Left renal cortex interstitium (tissue), 4 donors: ENCODE measurements around the gene NFATC2. TPM values are rescaled to one million over a fixed set of nuclear protein-coding genes. Genes with fewer than 3 reads are reported as not detected.

Source experiments
- DNase-seq, 4 donors: peaks; one replicate each; pipeline ENCODE4 v3.0.0-alpha.2; 2013; ENCODE audit warnings: low read depth in 4 of 4, low spot score in 2 of 4, missing footprints in 1 of 4
- polyA plus RNA-seq, 4 donors: library from polyadenylated mRNA; unstranded; fragments of 120-200 nt; gene quantifications; one replicate each; pipeline ENCODE4 v1.2.1, GENCODE V29; 2013; ENCODE audit not compliant: insufficient read length in 4 of 4

The NFATC2 gene
- polyA plus RNA-seq, 4 donors, result 1.4 to 2.2 (median 2.0) TPM

DNA sequence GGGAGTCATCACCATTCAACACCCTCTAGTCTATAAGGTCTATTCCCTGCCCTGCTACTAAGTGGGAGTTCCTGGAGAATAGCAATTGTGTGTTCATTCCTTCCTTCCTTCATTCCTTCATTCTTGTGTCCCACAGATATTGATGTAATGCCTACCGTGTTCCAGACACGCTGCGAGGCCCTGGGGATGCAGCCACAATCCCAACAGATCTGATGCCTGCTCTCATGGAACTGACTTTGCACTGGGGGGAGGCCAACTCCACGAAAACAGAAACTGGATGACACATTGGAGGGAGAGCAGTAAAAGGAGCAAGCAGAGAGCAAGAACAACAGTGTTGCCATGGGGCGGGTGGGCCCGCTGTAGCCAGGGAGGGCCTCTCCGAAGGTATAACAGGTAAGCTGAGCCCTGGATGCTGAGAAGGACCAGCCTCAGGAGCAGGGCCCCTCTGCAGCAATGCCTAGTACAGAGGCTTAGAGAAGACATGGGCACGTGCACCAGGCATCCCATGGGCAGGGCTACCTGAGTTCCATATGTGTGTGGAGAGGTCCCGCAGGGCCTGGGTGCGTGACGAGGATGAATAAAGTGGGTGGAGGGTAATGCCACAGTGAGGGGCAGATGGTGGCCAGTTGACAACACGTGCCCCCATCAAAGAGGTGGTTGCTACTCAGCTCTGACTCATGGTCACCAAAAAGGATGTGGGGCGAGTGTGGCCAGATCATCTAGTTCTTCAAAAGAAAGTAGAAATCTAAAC lies 173.9 kb downstream of the NFATC2 start:
- no peak for DNase-seq

DNA sequence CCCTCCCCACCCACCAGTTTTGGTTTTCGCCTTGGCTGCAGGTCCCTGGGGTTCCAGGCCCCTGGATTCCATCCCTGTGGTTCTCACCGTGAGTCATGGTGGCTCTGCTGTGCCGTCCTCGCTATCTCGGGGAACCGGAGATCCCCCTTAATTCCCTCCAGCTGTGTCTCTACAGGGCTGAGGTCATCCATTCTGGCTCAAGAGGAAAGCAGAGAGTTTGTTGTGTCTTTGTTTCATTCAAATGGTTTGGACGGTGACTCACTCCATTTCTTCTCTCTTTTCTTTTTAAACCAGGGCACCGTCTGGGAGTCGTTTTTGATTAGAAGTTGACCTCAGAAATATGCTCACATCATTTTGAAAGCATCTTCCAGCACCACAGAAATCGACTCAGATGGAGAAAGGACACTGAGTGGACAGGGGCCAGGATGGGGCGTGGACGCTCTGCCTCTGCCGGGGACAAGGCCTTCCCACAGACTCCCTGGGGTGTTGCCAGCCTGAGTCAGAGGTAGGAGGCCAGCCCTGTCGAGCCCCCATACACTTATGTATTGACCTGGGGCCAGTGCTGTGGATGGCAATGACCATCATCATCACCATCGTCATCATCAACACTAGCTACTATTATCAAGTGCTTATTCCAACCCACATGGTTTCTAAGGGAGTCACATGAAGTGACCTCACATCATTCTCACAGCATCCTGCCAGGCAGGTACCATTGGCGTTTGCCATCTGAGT lies 176.2 kb downstream of the NFATC2 start:
- no peak for DNase-seq

DNA sequence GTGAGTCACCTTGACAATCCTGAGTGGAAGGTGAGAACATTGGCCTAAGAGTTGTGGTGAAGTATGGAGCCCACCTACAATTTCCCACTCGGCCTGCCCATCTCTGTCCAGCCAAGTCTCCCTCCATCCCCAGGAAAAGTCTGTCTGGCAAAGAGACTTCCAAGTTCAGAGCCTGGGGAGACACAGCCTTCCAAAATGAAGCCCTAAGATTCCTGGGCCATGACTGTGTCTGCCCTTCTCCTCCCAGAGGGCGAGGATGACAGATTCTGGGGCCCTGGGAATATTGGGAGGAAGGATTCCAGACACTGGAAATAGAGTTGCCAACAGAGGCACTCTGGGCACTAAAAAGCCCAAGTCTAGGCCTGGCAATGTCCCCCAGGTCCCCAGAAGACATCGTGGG lies 176.8 kb downstream of the NFATC2 start:
- no peak for DNase-seq

DNA sequence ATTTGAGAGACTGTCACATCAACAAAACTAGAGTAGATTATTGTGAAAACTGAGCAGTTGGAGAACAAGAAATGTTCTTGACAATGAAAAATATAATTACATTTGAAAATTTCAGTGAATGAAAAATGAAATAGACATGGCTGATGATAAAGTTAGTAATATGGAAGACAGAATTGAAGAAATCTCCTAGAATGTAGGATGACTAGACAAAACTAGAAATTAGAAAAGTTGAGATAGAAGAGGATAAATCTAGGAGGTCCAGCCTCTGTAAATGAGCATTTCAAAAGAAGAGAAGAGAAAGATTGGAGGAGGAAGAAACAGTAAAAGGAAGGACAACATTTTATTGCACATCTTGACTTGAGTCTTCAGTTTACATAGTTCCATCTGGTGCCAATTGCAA lies 178.7 kb downstream of the NFATC2 start:
- DNase-seq, result no peak

DNA sequence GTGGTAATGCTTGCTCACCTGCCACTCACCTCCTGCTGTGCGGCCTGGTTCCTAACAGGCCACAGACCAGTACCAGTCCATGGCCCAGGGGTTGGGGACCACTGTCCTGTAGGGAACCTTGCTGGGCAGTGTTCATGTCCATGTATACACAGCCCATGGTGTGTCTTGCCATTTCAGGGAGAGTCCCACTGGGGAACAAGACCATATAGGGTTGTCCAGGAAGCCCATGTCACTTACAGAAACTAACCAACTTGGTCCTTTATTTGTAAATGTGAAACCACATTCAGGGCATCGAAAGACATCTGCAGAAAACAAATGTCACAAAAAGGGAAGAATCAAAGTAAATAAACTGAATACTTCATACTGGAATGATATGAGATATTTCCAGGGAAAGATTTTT lies 179.1 kb downstream of the NFATC2 start:
- no peak for DNase-seq

DNA sequence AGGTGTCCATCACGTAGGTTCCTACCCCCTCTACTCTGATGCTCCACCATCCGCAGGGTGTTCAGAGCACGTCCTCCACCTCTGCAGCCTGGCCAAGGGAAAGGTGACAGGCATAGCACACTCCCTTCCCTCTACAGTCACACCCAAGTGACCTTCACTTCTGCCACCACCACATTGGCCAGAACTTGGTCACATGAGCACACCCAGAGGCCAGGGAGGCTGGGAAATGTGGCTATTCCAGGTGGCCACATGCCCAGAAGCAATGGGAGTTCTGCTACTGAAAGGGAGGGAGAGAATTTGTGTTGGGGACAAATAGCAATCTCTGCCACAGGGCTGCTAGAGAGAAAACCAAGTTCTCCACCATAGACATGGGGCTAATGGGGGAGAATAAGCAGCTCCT lies 180.3 kb downstream of the NFATC2 start:
- no peak for DNase-seq

DNA sequence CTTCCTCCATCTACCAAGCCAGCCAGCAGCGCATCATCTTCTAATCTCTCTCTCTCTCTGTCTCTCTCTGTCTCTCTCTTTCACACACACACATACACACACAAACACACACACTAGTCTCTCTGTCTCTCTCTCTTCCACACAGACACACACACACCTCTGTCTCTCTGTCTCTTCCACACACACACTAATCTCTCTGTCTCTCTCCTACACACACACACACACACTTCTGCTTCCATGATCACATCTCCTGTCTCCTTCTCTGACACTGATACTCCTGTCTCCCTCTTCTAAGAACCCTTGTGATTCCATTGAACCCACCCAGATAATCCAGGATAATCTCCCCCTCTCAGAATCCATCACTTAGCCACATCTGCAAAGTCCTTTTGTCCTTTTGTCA lies 181.3 kb downstream of the NFATC2 start:
- DNase-seq, result no peak

DNA sequence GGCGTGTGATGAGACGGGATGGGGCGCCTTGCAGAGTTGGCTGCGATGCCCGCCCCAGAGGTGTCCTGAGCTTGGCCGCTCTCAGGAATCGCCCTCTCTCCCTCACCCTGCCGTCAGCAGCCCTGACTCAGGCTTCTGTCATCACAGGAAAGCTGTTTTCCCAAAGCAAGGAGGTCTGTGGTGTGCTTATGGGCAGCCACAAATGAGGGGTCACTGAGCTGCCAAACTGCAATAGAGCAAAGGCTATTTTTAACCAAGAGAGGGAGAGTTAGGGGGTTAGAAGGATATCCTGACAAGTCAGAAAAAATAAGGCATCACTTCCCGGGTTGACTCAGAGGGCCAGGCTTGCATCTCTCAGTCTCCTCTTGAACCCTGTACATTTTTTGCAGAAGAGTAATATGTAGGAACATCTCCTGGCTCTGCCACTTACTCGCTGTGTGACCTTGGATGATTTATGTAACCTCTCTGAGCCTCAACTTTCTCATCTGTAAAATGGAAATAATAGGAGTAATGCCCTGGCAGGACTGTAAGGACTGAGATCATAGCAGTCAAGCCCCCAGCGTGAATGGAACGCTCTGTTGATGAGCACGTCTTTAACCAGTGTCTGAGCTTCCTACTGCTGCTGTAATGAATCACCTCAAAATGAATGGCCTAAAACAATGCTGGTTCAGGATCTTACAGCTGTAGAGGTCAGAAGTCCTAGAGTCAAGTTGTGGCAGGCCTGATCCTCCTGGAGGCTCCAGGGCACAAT lies 181.9 kb downstream of the NFATC2 start:
- DNase-seq, result no peak

DNA sequence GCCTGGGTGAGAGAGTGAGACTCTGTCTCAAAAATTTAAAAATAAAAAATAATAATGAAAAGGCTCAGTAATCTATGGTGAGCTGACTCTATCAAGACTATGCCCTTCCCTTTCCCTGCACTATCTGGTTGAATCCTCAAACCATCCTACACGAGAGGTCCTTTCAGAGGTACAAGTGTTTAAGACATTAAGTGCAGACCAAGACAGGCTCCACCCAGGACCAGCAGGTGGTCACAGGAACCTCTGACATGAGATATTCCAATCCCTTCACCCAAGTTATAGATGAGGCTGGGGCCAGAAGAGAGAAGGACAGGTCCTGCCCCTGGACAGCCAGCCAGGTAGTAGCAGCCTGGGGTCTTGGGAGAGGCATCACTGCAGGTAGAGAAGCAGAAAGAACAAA lies 182.6 kb downstream of the NFATC2 start:
- DNase-seq, result no peak

DNA sequence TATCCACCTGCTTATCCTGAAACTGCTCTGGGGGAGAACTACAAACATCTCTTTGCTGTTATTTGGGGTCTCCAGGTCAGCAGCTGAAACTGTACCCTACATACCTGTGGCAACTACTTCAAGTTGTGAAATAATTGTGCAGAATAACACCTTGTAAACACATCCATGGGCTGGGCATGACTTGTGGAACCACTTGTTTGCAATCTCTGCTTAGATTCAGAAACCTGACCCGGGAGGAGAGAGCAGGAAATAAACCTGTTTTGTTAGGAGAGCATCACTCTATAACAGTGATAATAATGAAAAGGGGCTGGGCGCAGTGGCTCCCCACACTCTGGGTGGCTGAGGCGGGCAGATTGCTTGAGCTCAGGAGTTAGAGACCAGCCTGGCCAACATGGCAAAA lies 183.1 kb downstream of the NFATC2 start:
- DNase-seq, result no peak

DNA sequence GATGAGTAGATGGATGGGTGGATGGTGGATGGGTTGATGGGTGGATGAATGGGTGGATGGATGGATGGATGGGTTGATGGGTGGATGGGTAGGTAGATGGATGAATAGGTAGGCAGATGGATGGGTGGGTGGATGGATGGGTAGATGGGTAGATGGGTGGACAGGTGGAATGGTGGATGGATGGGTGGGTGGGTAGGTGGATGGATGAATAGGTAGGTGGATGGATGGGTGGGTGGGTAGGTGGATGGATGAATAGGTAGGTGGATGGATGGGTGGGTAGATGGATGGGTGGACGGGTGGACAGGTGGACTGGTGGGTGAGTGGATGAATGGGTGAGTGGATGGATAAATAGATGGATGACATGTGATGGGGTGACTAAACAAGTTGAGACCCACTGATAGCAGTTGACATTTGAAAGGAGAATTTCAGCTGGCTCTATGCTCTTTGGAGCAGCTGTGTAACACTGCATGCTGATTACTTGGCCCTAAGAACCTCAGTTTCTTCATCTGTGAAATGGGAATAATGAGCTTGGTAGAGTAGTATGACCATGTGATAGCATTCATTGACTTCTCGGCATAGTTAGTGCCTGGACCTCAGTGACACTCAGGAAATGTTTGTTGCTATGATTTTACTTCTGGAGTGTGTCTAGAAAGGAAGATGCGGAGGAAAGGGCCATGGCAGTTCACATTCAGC lies 184.3 kb downstream of the NFATC2 start:
- DNase-seq, result no peak

DNA sequence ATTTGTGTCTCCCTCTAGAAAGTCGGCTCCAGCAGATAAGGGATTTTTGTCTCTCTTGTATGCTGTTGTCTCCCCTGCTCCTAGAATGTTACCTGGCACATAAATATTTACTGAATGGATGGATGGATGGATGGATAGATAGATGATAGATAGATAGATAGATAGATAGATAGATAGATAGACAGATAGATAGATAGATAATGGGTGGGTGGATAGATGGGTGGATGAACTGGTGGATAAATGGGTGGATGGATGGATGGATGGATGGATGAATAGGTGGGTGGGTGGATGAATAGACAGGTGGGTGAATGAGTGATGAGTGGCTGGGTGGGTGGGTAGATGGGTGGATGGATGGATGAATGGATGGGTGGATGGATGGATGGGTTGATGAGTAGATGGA lies 185.0 kb downstream of the NFATC2 start:
- DNase-seq, result no peak

DNA sequence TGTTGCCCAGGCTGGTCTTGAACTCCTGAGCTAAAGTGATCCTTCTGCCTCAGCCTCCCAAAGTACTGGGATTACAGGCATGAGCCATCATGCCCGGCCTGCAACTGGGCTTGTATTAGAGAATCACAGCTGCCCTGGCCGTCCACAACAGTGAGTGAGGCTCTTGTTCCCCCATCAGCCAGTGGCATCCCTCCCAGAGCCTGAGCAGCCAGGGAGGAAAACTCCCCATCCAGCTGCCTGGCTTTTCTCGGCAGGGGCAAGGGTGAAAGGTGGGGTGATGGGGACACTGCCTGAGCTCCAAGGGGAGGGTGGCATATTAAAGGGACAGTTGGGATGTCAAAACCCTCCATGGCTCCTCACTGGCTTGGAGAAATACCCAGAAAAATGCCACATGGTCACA lies 185.6 kb downstream of the NFATC2 start:
- no peak for DNase-seq

DNA sequence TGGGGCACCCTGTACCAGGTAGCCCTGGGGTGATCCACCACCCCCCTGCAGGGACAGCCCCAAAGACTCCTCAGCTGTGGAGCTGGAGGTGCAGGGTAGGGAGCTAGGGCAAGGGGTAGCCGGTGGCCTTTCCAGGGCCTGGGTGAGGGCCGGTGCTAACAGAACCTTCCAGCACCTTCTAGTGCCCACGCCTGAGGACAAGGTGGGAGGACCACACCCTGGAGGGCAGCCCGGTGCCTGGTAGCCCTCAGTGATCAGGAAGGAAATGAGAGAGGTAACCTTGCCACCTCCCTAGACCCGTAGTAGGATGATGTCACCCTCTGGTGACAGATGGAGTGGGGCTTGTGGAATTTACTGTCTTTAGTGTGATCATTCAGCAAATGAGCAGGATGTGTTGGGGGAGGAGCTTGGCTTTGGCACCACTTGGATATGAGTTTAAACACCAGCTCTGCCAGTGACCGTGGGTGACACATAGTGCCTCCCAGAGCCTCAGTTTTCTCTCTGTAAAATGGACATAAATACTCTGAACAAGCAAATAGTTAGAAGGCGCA lies 187.7 kb downstream of the NFATC2 start:
- no peak for DNase-seq

DNA sequence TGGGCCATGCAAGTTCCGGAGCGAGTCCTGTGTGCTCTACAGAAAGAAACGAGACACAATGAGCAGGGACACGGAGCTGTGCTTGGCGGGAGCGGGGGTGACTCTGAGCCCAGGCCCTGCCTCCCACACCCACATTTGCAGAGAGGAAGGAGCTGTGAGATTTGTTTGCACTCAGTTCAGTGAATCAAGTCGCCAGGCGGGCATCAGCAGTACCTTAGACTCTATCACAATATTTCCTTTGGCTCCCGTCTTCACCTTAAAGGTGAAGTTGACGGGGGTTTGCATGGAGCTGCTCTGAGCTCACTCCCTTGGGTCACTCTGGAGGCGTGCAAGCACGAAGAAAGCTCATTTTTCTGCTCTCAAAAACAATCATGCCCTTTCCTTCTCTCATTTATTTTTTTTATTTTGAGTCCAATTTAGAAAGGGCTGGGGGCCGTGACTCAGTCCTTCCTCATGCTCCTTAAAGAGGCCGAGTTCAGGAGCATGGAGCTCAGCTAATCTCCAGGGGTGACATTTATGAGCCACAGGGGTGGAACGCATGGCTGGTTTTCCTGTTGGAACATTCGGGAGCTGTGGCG lies 188.2 kb downstream of the NFATC2 start:
- no peak for DNase-seq

DNA sequence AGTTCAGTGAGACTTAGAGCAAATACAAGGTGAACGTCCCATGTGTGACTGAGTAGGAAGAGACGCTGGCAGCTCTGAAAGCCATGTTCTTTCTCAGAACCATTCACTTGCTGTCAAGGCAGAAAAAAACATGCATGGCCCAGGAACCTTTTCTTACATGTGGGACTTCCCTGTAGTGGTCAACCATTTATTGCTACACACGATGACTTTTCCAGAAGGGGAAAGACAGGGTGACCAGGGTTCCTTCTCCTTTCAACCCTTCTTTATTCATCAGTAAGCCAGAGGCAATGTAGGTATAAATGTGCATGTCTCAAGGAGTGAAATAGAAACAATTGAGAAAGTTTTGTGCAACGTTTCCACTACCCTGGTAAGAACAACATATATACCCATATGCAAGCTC lies 189.0 kb downstream of the NFATC2 start:
- no peak for DNase-seq

DNA sequence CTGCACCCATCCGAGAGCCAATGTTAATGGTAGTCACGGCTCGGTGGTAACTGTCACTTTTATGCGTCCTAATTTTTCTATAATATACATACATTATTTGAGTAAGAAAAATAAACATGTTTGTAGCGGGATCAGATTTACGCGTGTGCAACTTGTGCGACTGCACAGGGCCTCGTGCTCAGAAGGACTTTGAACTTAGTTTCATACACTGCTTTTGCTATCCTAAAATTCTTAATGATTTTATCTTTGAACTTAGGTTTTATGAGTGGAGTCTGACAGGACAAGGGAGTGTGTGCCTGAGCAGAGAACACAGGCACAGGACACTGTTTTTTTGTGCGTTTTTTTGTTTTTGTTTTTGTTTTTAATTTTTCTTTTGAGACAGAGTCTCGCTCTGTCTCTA lies 189.7 kb downstream of the NFATC2 start:
- no peak for DNase-seq

DNA sequence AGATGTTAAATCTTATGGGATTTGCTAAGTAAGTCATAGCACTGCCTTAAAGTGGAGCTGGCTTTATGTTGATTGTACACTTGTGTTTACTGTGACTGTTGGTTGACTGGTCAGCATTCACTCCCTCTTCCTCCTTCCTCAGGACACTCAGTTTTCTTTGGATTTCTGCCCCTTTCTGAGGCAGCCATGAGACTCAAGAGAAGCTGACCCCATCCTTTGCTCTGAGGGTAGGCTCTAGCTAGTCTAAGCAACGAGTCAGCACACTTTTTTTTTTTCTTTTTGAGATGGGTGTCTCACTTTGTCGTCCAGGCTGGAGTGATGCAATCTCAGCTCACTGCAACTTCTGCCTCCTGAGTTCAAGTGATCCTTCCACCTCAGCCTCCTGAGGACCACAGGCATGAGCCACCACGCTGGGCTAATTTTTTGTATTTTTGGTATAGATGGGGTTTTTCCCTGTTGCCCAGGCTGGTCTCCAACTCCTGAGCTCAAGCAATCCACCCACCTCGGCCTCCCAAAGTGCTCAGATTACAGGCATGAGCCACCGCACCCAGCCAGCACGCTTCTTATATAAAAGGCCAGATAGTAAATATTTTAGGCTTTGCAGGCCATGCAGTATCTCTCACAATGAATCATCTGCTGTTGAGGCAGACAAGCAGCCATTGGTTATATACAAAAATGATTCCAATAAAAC lies 191.4 kb downstream of the NFATC2 start:
- DNase-seq, result no peak

DNA sequence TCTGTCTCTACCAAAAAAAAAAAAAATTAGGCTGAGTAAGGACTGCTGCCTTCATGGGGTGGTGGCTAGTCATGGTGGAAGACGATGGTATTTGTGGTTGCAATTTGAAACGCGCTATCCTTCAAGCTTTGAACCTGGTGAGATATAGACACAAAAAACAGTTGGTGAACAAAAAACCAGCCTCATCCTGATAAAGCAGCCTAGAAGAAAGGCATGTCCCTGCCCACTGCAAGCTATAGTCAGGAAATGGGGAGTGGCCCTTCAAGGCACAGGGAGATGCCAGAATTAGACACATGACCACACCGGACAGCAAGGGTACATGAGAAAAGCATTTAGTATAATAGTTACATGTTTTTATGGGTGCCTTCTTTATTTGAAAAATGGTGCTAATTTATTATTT lies 193.6 kb downstream of the NFATC2 start:
- no peak for DNase-seq

DNA sequence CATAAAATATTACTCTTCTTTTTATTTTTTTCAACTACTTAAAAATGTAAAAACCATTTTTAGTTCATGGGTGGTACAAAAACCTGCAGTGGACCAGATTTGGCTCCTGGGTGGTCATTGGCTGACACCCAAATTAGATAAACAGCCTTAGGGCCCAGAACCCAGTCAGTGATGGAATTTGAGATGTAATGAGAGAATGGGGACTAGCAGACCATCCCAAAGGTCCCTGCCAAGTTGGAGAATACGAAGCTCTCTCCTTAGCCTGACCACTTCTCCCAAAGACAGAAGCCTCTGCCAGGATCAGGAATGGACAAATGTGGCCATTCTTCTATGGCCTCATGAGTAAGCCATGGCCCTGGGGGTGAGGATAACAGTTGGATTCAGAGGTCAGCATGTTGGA lies 194.7 kb downstream of the NFATC2 start:
- DNase-seq, result no peak
